DND-41 (cell line): ENCODE results near the gene ANKRD13A.

Experiments used
- EZH2 ChIP-seq: IDR thresholded peaks from 3 replicates; pipeline ENCODE4 v1.6.1; 2012; ENCODE audit warnings: borderline replicate concordance, low read depth, mild to moderate bottlenecking, moderate library complexity, low read length, inconsistent platforms; ENCODE audit not compliant: severe bottlenecking
- TF ChIP-seq, protein P1 (sequence below): IDR thresholded peaks from 2 replicates; pipeline ENCODE4 v1.5.1; 2012; ENCODE audit warnings: borderline replicate concordance, low read length, moderate library complexity, mild to moderate bottlenecking; ENCODE audit not compliant: poor library complexity, severe bottlenecking; ENCODE audit errors: extremely low read depth

DNA sequence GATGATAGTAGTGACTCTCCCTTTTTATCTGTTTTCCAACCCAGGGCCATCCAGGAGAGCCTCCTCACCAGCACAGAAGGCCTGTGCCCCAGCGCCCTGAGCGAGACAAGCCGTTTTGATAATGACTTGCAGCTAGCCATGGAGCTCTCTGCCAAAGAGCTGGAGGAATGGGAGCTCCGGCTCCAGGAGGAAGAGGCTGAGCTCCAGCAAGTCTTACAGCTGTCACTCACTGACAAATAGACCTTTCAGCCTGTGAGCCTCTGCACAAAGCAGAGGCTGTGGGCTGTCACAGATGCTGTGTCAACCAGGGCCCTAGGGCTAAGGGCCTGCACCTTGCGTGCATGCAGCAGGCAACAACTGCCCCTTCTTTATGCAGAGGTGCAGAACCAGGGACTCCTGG lies 38.1 kb downstream of the ANKRD13A start:
- TF ChIP-seq, protein P1, sequence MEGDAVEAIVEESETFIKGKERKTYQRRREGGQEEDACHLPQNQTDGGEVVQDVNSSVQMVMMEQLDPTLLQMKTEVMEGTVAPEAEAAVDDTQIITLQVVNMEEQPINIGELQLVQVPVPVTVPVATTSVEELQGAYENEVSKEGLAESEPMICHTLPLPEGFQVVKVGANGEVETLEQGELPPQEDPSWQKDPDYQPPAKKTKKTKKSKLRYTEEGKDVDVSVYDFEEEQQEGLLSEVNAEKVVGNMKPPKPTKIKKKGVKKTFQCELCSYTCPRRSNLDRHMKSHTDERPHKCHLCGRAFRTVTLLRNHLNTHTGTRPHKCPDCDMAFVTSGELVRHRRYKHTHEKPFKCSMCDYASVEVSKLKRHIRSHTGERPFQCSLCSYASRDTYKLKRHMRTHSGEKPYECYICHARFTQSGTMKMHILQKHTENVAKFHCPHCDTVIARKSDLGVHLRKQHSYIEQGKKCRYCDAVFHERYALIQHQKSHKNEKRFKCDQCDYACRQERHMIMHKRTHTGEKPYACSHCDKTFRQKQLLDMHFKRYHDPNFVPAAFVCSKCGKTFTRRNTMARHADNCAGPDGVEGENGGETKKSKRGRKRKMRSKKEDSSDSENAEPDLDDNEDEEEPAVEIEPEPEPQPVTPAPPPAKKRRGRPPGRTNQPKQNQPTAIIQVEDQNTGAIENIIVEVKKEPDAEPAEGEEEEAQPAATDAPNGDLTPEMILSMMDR = no peak
- no peak for TF ChIP-seq EZH2
